HEK293 (cell line): ENCODE data around the gene CTDNEP1.
A peak's percentile ranks its signal among the peaks of the same experiment; 100 is the strongest.

Experiments used
- GLI4 ChIP-seq: fragments of 450-650 bp; formaldehyde crosslinking; IDR thresholded peaks from 2 replicates; pipeline ENCODE4 v1.5.1; 2016; ENCODE audit warnings: missing biosample characterization, missing genetic modification characterization
- GLIS1 ChIP-seq: fragments of 450-650 bp; formaldehyde crosslinking; IDR thresholded peaks from 2 replicates; pipeline ENCODE4 v1.5.1; 2016; ENCODE audit warnings: missing biosample characterization, missing genetic modification characterization
- KLF7 ChIP-seq: fragments of 450-650 bp; formaldehyde crosslinking; IDR thresholded peaks from 2 replicates; pipeline ENCODE4 v1.5.1; 2016; ENCODE audit warnings: missing biosample characterization, missing genetic modification characterization, borderline replicate concordance
- OSR2 ChIP-seq: fragments of 450-650 bp; formaldehyde crosslinking; IDR thresholded peaks from 2 replicates; pipeline ENCODE4 v1.5.1; 2016; ENCODE audit warnings: missing biosample characterization, missing genetic modification characterization
- PRDM6 ChIP-seq: fragments of 450-650 bp; formaldehyde crosslinking; IDR thresholded peaks from 2 replicates; pipeline ENCODE4 v1.5.1; 2017; ENCODE audit warnings: missing biosample characterization, missing genetic modification characterization
- SCRT2 ChIP-seq: fragments of 450-650 bp; formaldehyde crosslinking; IDR thresholded peaks from 2 replicates; pipeline ENCODE4 v1.5.1; 2016; ENCODE audit warnings: missing biosample characterization, missing genetic modification characterization
- ZBTB1 ChIP-seq: fragments of 450-650 bp; formaldehyde crosslinking; IDR thresholded peaks from 2 replicates; pipeline ENCODE4 v1.5.1; 2016; ENCODE audit warnings: missing biosample characterization, missing genetic modification characterization
- ZBTB10 ChIP-seq: fragments of 450-650 bp; formaldehyde crosslinking; IDR thresholded peaks from 2 replicates; pipeline ENCODE4 v1.5.1; 2016; ENCODE audit warnings: missing biosample characterization, missing genetic modification characterization
- ZBTB20 ChIP-seq: fragments of 450-650 bp; formaldehyde crosslinking; IDR thresholded peaks from 2 replicates; pipeline ENCODE4 v1.5.1; 2016; ENCODE audit warnings: missing biosample characterization, missing genetic modification characterization
- ZIC2 ChIP-seq: fragments of 450-650 bp; formaldehyde crosslinking; IDR thresholded peaks from 2 replicates; pipeline ENCODE4 v1.5.1; 2016; ENCODE audit warnings: missing biosample characterization, missing genetic modification characterization
- ZNF157 ChIP-seq: fragments of 450-650 bp; formaldehyde crosslinking; IDR thresholded peaks from 2 replicates; pipeline ENCODE4 v1.5.1; 2016; ENCODE audit warnings: missing biosample characterization, missing genetic modification characterization
- ZNF16 ChIP-seq: fragments of 450-650 bp; formaldehyde crosslinking; IDR thresholded peaks from 2 replicates; pipeline ENCODE4 v1.5.1; 2016; ENCODE audit warnings: low read depth, missing biosample characterization, missing genetic modification characterization
- ZNF202 ChIP-seq: fragments of 450-650 bp; formaldehyde crosslinking; IDR thresholded peaks from 2 replicates; pipeline ENCODE4 v1.5.1; 2016; ENCODE audit warnings: missing biosample characterization, missing genetic modification characterization, borderline replicate concordance
- ZNF350 ChIP-seq: fragments of 450-650 bp; formaldehyde crosslinking; IDR thresholded peaks from 2 replicates; pipeline ENCODE4 v1.5.0; 2017; ENCODE audit warnings: missing biosample characterization, mild to moderate bottlenecking, missing genetic modification characterization
- ZNF398 ChIP-seq: fragments of 450-650 bp; formaldehyde crosslinking; IDR thresholded peaks from 2 replicates; pipeline ENCODE4 v1.5.1; 2017; ENCODE audit warnings: missing biosample characterization, missing genetic modification characterization
- ZNF529 ChIP-seq: fragments of 450-650 bp; formaldehyde crosslinking; IDR thresholded peaks from 2 replicates; pipeline ENCODE4 v1.5.1; 2017; ENCODE audit warnings: missing genetic modification characterization, missing biosample characterization; ENCODE audit not compliant: insufficient replicate concordance
- ZNF558 ChIP-seq: fragments of 450-650 bp; formaldehyde crosslinking; IDR thresholded peaks from 2 replicates; pipeline ENCODE4 v1.5.1; 2016; ENCODE audit warnings: missing biosample characterization, missing genetic modification characterization
- ZNF585B ChIP-seq: fragments of 450-650 bp; formaldehyde crosslinking; IDR thresholded peaks from 2 replicates; pipeline ENCODE4 v1.5.1; 2016; ENCODE audit warnings: missing biosample characterization, missing genetic modification characterization
- ZNF623 ChIP-seq: fragments of 450-650 bp; formaldehyde crosslinking; IDR thresholded peaks from 2 replicates; pipeline ENCODE4 v1.5.1; 2016; ENCODE audit warnings: missing biosample characterization, missing genetic modification characterization
- ZNF747 ChIP-seq: fragments of 450-650 bp; formaldehyde crosslinking; IDR thresholded peaks from 2 replicates; pipeline ENCODE4 v1.5.1; 2016; ENCODE audit warnings: missing biosample characterization, missing genetic modification characterization
- ZSCAN5A ChIP-seq: fragments of 450-650 bp; formaldehyde crosslinking; IDR thresholded peaks from 2 replicates; pipeline ENCODE4 v1.5.1; 2016; ENCODE audit warnings: missing biosample characterization, missing genetic modification characterization

Gene CTDNEP1

GRCh38 chr17:7219812-7220592, 31.5 kb downstream of the CTDNEP1 start, which contains the start of the genes ACADVL and DLG4 (continued):
- TF ChIP-seq ZNF558 (tag by site-specific recombination) (no peak), KLF7 (tag by site-specific recombination) (0 out of 2 replicates have a peak, but pooled peaks have one; percentile 20), PRDM6 (no peak), ZNF398 (no peak), ZNF623 (tag by site-specific recombination) (no peak), ZSCAN5A (tag by site-specific recombination) (peak; percentile 93), ZNF747 (tag by site-specific recombination) (no peak), ZNF529 (tag by site-specific recombination) (no peak), ZBTB1 (tag by site-specific recombination) (no peak), ZNF350 (no peak), GLI4 (tag by site-specific recombination) (no peak), ZBTB10 (tag by site-specific recombination) (peak; percentile 93), OSR2 (tag by site-specific recombination) (no peak), SCRT2 (tag by site-specific recombination) (no peak), ZBTB20 (tag by site-specific recombination) (peak; percentile 95), ZNF157 (tag by site-specific recombination) (no peak), ZIC2 (tag by site-specific recombination) (peak; percentile 59), ZNF202 (tag by site-specific recombination) (no peak), GLIS1 (tag by site-specific recombination) (no peak; the same call in 1 of the 2 replicates), ZNF16 (tag by site-specific recombination) (no peak), ZNF585B (tag by site-specific recombination) (no peak)
